ENCODE data around the gene KRTAP1-1. TPM values are rescaled to one million over a fixed set of nuclear protein-coding genes. Genes with fewer than 3 reads are reported as not detected.
A peak's percentile ranks its signal among the peaks of the same experiment; 100 is the strongest.
"Not testable (repeated sequence)": the region's sequence is repeated elsewhere in the genome, so short reads cannot be mapped to it uniquely, and the experiment has no call there.

Gene KRTAP1-1, protein sequence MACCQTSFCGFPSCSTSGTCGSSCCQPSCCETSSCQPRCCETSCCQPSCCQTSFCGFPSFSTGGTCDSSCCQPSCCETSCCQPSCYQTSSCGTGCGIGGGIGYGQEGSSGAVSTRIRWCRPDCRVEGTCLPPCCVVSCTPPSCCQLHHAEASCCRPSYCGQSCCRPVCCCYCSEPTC
- total RNA-seq (not detected), polyA plus RNA-seq (not detected)
- long read RNA-seq, donor 1: 0 reads
- long read RNA-seq, donor 2: 0 reads
- long read RNA-seq, donor 3: 0 reads

DNA sequence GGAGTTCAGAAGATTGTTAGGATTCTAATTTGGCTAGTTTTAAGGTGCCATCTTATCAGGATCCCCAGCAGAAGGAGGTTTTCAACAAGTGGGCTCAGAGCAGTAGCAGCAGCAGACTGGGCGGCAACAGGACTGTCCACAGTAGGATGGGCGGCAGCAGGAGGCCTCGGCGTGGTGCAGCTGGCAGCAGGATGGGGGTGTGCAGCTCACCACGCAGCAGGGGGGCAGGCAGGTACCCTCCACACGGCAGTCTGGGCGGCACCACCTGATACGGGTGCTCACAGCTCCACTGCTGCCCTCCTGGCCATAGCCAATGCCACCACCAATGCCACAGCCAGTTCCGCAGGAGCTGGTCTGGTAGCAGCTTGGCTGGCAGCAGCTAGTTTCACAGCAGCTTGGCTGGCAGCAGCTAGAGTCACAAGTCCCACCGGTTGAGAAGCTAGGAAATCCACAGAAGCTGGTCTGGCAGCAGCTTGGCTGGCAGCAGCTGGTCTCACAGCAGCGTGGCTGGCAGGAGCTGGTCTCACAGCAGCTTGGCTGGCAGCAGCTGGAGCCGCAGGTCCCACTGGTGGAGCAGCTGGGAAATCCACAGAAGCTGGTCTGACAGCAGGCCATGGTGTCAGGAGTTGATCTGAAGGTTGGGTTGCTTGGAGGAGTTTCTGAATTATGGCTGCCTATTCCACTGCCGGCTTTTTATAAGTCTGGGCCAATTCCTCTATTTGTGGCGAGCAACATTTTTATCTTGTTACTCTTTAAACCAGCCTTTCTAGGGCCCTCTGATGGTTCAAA, at the start of gene KRTAP1-1:
Gene KRTAP1-1 (minus strand): TSS at position 668 of the 789 bp plus-strand sequence. CDS start 53 bp downstream, at position 615.
- H3K27ac ChIP-seq; H3K36me3 ChIP-seq; intact Hi-C loops (cut with DNase I); H3K4me1 ChIP-seq; H3K4me3 ChIP-seq: not testable (repeated sequence)
- peak in 1 of 2 donors; percentile 4 for DNase-seq
- 69 to 77% methylated on average over 13 to 14 of the region's 14 CpGs for WGBS, 2 donors
- peak in 1 of 8 donors; percentile 34 for ATAC-seq
- H3K9me3 ChIP-seq: peaks cover 0 to 11% (median 0%) of the 10 kb centered on the region in 11 donors
- peaks cover 0 to 15% (median 6%) of the 10 kb centered on the region in 7 donors for H3K27me3 ChIP-seq

DNA sequence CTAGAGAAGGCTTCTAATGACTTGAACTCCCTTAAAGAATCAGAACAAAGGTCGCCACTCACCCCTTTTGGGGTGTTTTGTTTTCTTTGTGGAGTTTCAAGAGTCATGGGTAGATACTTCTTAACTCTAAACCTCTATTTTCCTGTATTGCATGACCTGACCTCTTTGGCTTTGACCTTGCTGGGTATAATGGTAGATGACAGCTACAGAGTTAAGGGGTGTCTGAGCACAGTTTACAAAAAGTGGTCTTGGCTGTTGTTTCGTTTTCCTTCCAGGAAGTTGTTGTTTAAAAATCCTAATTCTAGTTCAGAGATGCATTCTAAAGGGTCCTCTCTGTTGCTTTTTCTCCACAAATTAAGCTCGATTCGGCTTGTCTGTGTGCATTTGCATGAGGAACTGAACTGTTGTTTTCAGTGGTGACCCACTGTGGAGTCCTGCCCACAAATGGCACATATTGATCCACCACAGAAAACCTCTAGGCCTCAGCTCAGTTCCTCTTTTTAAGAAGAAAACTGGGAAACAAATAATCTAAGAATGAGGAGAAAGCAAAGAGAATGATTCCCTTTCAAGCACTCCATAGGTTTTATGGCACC, 47.6 kb upstream of the KRTAP1-1 start:
- H3K27me3 ChIP-seq; H3K4me3 ChIP-seq; H3K27ac ChIP-seq; H3K4me1 ChIP-seq; ATAC-seq; intact Hi-C loops (cut with DNase I); H3K9me3 ChIP-seq; H3K36me3 ChIP-seq; DNase-seq: not testable (repeated sequence)
- 58% methylated on average over 4 of the region's 4 CpGs for WGBS, 2 donors

DNA sequence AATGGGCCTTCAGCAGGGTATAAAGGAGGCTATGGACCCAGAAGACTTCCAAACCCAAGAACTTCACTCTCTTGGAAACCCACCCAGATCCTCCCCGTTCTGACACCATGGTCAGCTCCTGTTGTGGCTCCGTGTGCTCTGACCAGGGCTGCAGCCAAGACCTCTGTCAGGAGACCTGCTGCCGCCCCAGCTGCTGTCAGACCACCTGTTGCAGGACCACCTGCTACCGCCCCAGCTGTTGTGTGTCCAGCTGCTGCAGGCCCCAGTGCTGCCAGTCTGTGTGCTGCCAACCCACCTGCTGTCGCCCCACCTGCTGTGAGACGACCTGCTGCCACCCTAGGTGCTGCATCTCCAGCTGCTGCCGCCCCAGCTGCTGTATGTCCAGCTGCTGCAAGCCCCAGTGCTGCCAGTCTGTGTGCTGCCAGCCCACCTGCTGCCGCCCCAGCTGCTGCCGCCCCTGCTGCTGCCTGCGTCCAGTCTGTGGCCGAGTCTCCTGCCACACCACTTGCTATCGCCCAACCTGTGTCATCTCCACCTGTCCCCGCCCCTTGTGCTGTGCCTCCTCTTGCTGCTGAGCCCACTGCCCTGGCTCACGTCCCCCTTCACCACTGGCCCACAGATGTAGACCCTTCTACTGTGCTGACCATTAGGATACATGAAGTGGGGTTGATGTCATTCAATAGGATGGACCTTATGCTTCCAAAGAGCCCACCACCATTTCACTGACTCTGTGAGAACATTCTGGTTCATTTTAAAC, 43.0 kb upstream of the KRTAP1-1 start, which contains the start of gene KRTAP4-7:
Gene KRTAP4-7 (plus strand): TSS at position 51 of the 757 bp plus-strand sequence. CDS start 57 bp downstream, at position 108.
- not testable (repeated sequence) for H3K4me1 ChIP-seq, ATAC-seq, H3K27ac ChIP-seq, H3K4me3 ChIP-seq, H3K36me3 ChIP-seq, DNase-seq, H3K9me3 ChIP-seq
- WGBS, 2 donors: 76 to 78% methylated on average over 14 of the region's 14 CpGs
- intact Hi-C loops (cut with DNase I): loop anchor here in 1 of 10 donors (5.0 kb wide), 1 partner anchor 83 kb away; the partner anchor contains the start of gene KRTAP4-3
- H3K27me3 ChIP-seq: peaks cover 0 to 16% (median 4%) of the 10 kb centered on the region in 7 donors

DNA sequence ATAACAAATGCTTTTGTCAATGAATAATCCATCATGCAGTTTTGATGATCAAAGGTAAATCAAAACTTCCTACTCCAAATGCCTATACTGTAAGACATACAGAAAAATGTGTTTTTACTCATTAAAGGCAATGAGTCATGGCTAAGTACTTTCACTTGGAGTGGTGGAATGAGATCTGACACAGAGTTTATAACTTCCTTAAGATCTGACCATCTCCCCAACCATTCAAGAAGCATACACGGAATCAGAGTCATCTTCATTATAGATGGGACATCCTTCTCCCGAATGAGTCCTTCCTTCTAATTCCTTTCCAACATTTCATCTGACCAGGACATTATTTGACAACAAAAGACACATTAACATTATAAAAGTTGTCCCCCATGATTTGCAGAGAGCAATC, 42.2 kb upstream of the KRTAP1-1 start:
- H3K27ac ChIP-seq, DNase-seq, H3K9me3 ChIP-seq, H3K4me3 ChIP-seq, H3K4me1 ChIP-seq, H3K36me3 ChIP-seq, ATAC-seq: not testable (repeated sequence)
- intact Hi-C loops (cut with DNase I): loop anchor here in 1 of 10 donors (5.0 kb wide), 1 partner anchor 84 kb away; the partner anchor contains the start of gene KRTAP4-3
- peaks cover 0 to 23% (median 4%) of the 10 kb centered on the region in 7 donors for H3K27me3 ChIP-seq
- 77 to 78% methylated on average over 2 of the region's 2 CpGs for WGBS, 2 donors

DNA sequence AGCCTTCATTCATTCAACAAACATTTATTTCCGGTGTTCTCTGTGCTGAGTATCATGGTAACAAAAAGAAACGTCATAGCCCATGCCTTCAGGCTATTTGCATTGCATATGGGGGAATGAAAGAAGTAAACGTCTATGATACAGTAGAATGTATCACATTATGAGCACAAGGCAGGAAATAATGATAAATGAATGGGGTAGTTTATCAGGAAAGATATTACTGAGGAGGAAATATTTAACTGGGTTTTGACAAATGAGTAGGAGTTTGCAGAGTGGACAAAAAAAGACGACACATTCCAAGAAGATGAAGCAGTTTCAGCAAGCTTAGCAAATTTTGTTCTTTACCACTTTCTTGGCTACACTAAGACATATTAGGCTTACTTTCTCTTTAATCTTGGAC, 41.4 kb upstream of the KRTAP1-1 start:
- WGBS, 2 donors: 58% methylated on average over 4 of the region's 4 CpGs
- DNase-seq: no peak

More for the DNA sequence above, 41.4 kb upstream of the KRTAP1-1 start:
- intact Hi-C loops (cut with DNase I): loop anchor here in 1 of 10 donors (5.0 kb wide), 1 partner anchor 85 kb away; the partner anchor contains the start of gene KRTAP4-3
- no peaks in the 10 kb centered on the region for H3K36me3 ChIP-seq
- no peak overlapping the region for H3K4me3 ChIP-seq
- ATAC-seq: no peak
- TF ChIP-seq, protein P1, sequence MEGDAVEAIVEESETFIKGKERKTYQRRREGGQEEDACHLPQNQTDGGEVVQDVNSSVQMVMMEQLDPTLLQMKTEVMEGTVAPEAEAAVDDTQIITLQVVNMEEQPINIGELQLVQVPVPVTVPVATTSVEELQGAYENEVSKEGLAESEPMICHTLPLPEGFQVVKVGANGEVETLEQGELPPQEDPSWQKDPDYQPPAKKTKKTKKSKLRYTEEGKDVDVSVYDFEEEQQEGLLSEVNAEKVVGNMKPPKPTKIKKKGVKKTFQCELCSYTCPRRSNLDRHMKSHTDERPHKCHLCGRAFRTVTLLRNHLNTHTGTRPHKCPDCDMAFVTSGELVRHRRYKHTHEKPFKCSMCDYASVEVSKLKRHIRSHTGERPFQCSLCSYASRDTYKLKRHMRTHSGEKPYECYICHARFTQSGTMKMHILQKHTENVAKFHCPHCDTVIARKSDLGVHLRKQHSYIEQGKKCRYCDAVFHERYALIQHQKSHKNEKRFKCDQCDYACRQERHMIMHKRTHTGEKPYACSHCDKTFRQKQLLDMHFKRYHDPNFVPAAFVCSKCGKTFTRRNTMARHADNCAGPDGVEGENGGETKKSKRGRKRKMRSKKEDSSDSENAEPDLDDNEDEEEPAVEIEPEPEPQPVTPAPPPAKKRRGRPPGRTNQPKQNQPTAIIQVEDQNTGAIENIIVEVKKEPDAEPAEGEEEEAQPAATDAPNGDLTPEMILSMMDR (IDR thresholded peaks at IDR 0.05): no peak
- H3K4me1 ChIP-seq: no peaks in the 10 kb centered on the region
- no peak overlapping the region for H3K27ac ChIP-seq
- H3K27me3 ChIP-seq: peaks cover 0 to 22% (median 5%) of the 10 kb centered on the region in 7 donors
- H3K9me3 ChIP-seq: no peaks in the 10 kb centered on the region

Data from heart right ventricle (tissue), 16 donors.